GM19025 (cell line): ENCODE measurements around the gene TULP3.

ENCODE experiments used
- ATAC-seq: cut with Tn5 transposase; IDR thresholded peaks from one replicate; pipeline ENCODE4 v1.9.1; 2021; ENCODE audit warnings: mild to moderate bottlenecking, low read depth, moderate library complexity; ENCODE audit not compliant: unreplicated experiment

Gene TULP3

DNA sequence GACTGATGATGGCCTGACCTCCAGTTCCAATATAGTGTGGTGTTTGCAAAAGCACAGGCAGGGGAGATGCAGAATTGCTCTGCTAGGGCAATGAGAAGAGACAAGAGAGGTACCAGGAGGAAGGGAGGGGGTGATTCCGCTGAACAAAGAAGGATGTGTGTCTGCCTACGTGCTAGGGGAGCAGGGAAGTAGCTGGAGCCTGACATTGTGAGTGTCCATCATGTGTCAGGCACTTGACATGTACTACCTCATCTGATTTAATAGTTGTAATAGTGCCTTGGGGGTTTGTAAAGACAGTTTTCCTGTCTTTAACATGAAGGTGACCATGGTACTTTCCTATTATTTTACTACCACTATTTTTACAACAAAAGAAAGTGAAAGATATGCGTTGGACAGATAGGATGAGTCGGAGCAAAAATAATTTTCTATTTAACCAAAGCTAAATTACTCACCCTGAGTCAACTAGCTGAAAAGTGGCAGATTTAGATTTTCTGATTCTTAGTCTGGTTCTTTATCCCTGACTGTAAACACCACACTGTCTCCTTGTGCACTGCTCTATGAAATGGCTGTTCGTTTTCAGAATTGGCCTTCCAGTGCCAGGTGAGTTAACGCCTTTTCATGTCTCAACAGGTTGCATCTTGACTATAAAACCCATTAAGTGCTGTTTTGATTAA, 34.8 kb downstream of the TULP3 start:
- ATAC-seq: no peak

DNA sequence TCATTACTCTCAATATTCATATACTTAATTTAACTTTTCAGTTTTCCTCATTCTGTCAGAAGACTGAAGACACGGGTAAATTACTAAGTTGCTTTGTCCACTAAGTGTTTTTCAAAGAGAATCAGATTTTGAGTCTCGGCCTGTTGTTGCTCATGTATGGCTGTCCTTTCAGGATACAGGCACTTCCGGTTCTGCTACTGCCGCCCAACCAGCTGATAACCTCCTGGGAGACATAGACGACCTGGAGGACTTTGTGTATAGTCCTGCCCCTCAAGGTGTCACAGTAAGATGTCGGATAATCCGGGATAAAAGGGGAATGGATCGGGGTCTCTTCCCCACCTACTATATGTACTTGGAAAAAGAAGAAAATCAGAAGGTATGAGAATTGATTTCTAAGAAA, 40.2 kb downstream of the TULP3 start:
- ATAC-seq: no peak

DNA sequence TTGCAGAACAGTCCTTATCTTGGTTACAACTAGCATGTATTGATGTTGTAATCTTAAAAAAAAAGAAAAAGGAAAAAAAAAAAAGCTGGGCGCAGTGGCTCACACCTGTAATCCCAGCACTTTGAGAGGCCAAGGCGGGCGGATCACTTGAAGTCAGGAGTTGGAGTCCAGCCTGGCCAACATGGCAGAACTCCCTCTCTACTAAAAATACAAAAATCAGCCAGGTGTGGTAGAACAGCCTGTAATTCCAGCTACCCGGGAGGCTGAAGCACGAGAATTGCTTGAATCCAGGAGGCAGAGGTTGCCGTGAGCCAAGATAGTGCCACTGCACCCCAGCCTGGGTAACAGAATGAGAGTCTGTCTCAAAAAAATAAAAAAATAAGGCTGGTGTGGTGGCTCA, 42.9 kb downstream of the TULP3 start:
- no peak for ATAC-seq

DNA sequence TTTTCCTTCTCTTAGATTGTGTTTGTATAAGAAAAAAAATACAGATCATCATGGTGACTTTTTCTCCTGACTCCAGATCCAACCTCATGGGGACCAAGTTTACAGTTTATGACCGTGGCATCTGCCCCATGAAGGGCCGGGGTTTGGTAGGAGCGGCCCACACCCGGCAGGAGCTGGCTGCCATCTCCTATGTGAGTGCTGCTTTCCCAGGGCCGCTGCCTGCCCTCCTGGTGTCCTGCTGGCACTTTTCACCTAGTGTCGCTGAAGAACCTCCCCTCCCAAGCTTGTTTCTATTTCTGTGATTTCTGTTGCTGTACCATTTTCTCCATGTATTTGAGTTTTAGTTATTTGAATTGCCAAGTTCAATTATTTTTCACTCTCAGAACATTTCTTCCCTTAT, 43.7 kb downstream of the TULP3 start:
- ATAC-seq: no peak

DNA sequence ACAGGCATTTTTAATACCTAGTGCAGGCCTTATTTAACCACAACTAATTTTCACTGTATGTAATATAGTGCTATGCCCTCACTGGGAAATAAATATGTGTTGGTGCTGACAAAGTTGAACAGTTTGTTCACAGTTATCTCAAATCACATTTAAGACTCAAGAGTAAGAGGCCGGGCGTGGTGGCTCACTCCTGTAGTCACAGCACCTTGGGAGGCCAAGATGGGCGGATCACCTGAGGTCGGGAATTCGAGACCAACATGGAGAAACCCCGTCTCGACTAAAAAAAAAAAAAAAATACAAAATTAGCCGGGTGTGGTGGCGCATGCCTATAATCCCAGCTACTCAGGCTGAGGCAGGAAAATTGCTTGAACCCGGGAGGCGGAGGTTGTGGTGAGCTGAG, 45.6 kb downstream of the TULP3 start:
- ATAC-seq: no peak

DNA sequence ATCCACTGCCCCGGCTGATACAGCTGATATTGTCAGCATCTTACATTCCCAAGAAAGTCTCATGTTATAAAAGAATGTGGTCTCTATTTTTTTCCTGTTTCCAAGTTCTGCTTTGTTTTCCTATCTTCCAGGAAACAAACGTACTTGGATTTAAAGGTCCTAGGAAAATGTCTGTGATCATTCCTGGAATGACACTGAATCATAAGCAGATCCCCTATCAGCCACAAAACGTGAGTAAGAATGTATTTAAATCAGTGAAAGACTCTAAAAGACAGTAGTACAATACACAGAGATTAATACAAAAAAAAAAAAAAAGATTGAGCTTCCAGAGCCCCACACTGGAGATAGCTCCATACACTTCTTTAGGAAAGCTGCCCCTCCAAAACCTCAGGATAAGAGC, 46.8 kb downstream of the TULP3 start:
- ATAC-seq: no peak

DNA sequence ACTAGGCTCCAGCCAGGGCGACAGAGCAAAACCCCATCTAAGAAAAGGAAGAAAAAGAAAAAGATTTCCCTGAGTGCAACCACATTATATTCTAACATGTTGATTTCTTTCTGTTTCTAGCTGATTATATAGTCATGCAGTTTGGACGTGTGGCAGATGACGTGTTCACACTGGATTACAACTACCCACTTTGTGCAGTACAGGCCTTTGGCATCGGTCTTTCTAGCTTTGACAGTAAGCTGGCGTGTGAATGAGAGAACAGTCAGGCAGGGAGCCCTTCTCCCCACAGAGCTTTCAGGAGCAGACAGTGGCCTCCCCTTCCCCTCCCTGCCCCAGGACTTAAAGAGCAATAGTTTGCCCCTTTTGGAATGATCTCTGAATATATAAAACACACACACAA, 48.5 kb downstream of the TULP3 start:
- no peak for ATAC-seq

DNA sequence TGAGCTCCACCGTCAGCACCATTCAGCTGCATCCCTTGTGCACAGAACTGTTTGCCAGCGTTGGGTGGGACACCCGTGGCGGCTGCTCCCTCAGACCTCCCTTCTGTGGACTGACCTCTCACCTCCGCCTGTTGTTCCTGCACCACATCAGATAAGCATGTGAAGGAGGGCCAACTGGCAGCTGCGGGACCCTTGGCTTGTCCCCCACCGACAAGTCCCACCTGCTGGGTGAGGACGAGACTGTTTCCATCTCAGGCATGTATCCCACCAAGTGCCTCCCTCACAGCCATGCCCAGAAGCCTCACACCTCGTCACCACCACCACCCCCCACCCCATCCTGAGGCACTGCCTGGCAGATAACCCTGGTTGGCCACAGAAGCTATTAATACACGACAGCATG, 49.9 kb downstream of the TULP3 start:
- ATAC-seq: no peak

DNA sequence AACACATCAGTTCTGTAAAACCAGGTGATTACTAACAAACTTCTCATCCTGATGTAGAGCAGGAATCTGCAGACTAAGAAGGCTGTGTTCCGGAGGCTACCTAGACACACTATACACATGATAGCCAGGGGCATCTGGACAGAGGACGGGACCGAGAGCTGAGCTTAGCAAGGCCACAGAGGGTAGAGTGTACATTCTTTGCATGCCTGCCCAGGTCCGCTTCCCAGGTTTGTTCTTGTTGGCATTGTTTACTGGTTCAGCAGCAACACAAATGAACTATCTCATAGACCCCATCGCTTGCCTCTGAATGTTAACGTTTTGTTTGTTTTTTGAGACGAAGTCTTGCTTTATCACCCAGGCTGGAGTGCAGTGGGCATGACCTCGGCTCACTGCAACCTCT, 50.8 kb downstream of the TULP3 start:
- ATAC-seq: no peak

DNA sequence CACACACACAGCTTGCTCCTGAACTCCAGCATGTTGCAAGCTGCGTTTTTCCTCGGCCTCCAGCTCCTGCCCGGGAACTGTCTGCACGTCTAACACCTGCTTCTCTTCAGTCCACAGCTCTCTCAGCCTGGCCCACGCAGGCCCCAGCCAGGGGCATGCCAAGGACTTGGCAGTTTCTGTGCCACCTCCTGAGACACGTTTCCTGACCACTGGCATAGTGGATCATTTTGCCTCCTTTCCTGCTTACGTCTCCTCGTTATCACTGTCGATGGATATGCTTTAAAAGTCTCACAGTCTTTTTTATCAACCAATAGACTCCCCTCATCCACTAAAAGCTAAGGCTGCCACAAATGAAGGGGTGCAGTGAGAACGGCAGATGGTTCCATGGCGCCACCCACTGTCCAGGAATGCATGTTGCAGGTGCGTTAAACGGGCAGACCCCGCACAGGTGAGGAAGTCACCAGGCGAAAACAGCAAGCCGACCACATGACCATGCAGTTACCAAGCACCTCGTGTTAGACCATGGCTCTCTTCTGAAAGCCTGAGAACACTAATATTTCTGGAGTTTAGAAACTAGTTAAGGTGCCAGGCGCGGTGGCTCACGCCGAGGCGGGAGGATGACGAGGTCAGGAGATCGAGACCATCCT, 53.8 kb downstream of the TULP3 start:
- no peak for ATAC-seq

DNA sequence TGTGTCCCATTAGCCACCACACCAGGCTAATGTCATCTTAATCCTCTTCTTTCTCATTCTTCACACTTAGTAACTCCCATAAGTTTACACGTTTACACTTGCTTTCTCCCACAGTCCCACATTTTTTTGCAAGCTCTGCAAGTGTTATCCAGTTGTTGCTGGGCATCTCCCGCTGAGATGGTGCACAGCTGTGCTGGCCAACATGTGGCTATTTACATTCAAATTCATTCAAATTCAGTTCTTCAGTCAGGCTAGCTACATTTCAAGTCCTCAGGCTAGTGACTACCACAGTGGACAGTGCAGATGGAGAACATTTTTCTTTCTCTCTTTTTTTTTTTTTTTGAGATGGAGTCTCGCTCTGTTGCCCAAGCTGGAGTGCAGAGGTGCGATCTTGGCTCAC, 58.7 kb downstream of the TULP3 start:
- no peak for ATAC-seq

DNA sequence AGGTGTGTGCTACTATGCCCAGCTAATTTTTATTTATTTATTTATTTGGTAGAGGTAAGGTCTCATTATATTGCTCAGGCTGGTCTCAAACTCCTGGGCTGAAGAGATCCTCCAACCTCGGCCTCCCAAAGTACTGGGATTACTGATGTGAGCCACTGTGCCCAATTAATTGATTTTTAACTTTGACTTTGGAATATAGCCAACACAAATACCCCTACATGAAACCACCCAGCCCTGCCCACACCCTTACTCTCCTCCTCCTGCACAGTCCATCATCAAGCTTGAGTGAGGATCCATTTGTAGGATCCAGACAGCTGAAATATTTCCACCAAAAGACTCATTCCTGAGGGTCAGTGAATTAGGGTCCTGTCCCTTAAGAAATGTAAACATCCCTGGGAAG, 65.2 kb downstream of the TULP3 start:
- ATAC-seq: no peak

DNA sequence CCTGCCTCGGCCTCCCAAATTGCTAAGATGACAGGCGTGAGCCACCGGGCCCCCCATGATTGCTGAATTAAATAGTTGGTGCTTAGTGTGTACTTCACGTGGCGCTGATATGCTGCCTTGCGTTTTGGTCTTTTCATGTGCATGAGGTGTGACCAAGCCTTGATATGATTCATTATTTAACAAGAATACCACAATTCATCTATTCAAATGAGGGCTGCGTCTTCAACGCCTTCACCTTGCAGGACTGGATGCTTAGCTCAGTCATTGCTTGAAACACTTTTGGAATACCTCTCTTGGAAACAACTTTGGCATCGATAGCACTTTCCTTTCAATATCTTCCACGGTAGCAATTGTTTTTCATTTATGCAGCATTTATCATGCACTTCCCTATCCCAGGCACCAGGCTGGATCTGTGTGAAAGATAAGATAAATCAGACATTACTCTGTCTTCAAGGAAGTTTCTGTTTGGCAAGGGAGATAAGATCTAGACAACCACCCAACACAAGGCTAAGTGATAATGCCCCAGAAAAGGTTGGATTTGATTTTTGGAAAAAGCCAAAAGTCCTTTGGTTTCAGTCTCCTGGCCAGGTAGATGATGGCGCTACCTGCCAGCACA, 67.2 kb downstream of the TULP3 start:
- no peak for ATAC-seq

DNA sequence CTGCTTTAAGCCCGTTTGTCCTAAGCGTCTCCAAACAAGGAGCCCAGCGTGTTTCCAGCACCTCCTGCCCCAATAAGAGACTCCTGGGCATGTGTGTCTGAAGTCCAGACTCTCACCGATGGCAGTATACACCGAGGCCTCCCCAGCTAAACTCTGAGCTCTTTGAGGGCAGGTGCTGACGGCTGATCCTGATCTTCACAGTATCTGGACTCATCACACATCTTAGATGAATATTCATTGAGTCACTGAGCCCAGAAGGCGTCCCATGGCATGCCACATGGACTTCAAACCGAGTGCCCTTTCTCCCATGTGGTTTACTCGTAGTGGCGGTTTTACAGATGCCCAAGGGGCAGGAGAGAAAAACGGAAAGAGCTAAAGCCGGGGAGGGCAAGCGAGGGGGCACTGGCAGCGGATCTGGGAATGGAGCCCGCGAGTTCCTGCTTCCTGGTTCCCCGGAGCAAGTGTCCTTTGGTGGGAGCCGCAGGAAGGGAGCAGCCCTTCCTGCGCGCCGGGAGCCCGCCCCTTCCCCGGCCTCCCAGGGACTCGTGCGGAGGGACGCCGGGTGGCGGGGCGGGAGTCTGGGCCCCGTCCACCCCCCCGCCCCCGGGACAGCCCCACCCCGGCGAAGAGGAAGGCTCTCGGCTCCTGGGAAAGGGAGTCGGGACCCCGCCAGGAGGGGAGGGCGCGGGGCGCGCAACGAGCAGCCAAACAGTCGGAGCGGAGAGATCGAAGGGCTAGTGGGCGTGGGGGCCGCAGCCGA, 67.9 kb downstream of the TULP3 start:
- ATAC-seq: no peak

DNA sequence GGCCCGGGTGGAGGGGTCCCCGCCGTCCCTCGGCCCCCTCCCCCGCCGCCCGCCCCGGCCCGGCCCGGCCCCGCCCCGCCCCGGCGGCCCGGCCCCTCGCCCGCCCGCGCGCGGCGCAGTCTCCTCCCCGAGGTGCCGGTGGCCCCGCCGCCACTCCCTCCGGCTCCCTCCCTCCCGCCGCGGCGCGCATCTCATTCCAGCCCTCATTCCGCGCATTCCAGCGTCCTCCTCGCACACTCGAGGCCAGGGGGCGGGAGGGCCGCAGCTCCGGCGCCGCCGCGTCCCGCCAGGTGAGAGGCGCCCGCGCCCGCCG, 68.5 kb downstream of the TULP3 start, which contains the start of gene TEAD4:
TEAD4 (plus strand) TSS at position 206 of the 313 bp plus-strand sequence.
- no peak for ATAC-seq

DNA sequence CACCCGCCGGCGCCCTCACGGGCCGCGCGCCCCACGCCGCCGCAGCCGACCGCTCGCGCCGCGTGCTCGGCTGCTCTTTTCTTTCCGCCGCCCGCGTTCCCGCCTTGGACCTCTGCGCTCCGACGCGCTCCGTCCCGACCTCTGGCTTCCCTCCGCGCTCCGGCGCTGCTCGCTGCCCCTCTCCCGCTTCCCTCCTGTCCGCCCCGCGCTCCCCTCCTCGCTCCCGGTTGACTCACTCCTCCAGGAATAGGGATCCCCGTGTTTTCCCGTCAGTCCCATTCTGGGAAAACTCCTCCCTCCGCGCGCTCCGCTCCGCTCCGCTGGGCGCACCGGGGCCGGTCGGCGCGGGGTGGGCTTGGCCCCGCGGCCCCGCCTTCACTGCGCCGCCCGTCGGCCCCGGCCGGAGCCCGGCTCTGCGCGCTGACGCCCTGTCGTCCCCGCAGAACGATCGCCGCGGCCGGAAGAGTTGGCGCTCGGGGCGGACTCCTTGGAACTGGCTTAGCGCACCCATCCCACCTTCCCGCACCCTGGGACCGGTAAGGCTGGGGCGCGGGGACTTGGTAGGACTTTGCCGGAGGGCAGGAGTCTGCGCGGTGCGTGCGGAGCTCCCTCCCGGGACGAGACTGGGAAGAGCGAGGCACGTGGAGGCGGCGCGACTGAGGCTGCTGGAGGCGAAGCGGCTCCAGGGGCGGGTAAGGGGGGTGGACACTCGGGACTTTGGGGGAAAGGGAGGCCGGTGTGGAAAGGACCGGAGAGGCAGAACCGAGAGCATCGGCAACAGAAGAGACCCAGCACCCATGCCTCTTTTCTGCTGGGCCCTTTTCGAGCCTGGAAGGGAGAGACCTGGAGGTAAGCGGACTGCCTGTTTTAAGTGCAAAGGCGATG, 69.1 kb downstream of the TULP3 start:
- ATAC-seq: no peak

DNA sequence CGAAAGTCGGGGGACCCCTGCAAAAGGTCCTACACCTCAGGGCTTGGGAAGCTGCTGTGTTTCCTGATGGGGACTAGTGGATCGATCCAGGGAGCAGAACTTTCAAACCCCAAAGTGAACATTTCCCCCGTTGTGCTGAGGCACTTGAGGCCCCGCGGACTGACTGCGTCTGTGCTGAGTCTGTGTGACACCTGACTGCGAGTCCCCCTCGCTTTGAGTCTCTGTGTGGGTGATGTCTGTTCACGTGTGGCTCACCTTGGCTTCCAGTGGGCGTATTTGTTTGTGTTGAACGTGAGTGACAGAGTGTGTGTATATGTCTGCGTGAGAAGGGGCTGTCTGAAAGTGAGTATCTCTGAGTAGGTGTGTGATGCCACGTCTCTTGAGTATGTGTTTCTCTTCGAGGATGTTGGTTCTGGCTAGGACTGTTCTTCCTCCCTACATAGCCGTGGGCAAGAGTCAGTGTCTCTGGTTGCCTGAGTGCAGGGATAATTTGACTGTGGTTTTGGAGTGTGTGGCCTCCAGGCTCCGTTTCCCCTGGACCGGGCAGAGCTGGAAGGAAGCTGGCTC, 69.8 kb downstream of the TULP3 start:
- ATAC-seq: no peak

DNA sequence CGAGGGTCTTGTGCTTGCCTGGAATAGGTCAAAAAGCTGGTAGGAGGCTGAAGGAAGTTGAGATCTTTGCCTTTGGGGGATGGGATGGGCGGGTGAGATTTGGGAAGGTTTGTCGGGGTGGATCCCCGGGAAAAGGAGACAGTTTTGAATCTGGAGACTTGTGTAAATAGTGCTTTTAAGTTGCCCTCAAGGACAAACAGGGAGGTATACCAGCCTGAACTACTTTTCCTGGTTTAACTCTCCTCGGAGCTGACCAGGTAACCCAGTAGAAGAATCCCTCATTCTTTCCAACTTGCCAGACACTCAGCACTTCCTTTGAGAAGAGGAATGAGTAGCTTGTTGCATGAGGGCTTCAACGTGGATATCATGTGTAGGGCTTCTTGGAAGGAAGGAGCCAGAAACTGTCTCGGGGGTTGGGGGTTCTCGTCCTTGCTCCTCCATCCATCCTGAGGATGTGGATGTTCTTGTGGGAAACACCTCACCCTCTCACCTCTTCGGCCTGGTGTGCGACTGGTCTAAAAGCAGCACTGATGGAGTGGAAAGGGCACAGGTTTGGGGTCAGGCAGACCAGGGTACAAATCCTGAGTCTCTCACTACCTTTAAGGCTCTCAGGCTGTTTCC, 70.4 kb downstream of the TULP3 start:
- ATAC-seq: no peak

DNA sequence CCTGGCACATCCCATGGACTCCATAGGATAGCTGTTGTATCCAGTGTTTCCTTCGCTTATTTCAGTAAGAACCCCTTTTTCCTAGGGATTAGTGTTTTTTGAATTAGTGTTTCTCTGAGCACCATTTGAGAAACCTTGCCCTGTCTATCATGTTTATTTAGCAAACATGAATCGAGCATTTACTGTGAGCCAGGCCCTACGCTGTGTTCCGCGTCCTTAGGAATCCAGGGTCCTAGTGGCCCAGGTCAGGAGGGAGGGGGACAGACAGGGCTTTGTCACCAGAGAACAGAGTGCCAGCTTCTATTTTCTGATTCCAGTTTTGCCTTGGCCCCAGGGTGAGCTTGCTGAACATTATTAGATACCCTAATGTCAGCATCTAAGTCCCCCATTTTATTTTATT, 71.0 kb downstream of the TULP3 start:
- no peak for ATAC-seq
